GM12878 (cell line): ENCODE measurements around the gene CCSER2. TPM values are rescaled to one million over a fixed set of nuclear protein-coding genes. Genes with fewer than 3 reads are reported as not detected.
A peak's percentile ranks its signal among the peaks of the same experiment; 100 is the strongest.

ENCODE experiments used
- BHLHE40 ChIP-seq, 2 experiments: fragments of 450-650 bp in 1 of 2; IDR thresholded peaks; 2 replicates each; pipeline ENCODE4 v1.6.1; 2011 to 2017; ENCODE audit warnings: low read depth in 2 of 2, borderline replicate concordance in 1 of 2, improper control_type of control experiment in 1 of 2, low read length in 1 of 2, mild to moderate bottlenecking in 1 of 2
- CHD2 ChIP-seq: IDR thresholded peaks from 2 replicates; pipeline ENCODE4 v1.6.1; 2011; ENCODE audit warnings: low read depth, low read length, improper control_type of control experiment, borderline replicate concordance
- CREB1 ChIP-seq: IDR thresholded peaks from 2 replicates; pipeline ENCODE4 v1.6.1; 2012; ENCODE audit warnings: low read depth, mild to moderate bottlenecking, inconsistent platforms
- CREM ChIP-seq: IDR thresholded peaks from 2 replicates; pipeline ENCODE4 v1.6.1; 2014; ENCODE audit warnings: antibody characterized with exemption, low read depth
- EED ChIP-seq: sonication (generic); IDR thresholded peaks from 2 replicates; pipeline ENCODE4 v1.6.1; 2016; ENCODE audit warnings: antibody characterized with exemption, low read depth
- FOXM1 ChIP-seq: IDR thresholded peaks from 2 replicates; pipeline ENCODE4 v1.6.1; 2012; ENCODE audit warnings: low read depth, mild to moderate bottlenecking, inconsistent platforms, low read length, moderate library complexity
- GABPA ChIP-seq: IDR thresholded peaks from 2 replicates; pipeline ENCODE4 v1.6.1; 2014; ENCODE audit warnings: antibody characterized with exemption, low read depth, mild to moderate bottlenecking, inconsistent platforms
- MYC ChIP-seq: IDR thresholded peaks from 2 replicates; pipeline ENCODE4 v1.6.1; 2011; ENCODE audit warnings: mild to moderate bottlenecking, low read length, moderate library complexity, inconsistent platforms; ENCODE audit not compliant: insufficient read depth, insufficient replicate concordance, insufficient read length, severe bottlenecking
- NFYA ChIP-seq: IDR thresholded peaks from 2 replicates; pipeline ENCODE4 v1.6.1; 2011; ENCODE audit warnings: low read depth, mild to moderate bottlenecking, low read length, improper control_type of control experiment, borderline replicate concordance
- POLR2AphosphoS5 ChIP-seq: IDR thresholded peaks from 2 replicates; pipeline ENCODE4 v1.6.1; 2011; ENCODE audit warnings: mild to moderate bottlenecking, low read length, inconsistent platforms
- RAD51 ChIP-seq: fragments of 450-650 bp; IDR thresholded peaks from 2 replicates; pipeline ENCODE4 v1.6.1; 2016; ENCODE audit warnings: moderate library complexity, mild to moderate bottlenecking, inconsistent platforms
- RFX5 ChIP-seq: IDR thresholded peaks from 2 replicates; pipeline ENCODE4 v1.6.1; 2011; ENCODE audit warnings: low read depth, low read length, improper control_type of control experiment
- SMAD1 ChIP-seq: fragments of 450-650 bp; IDR thresholded peaks from 2 replicates; pipeline ENCODE4 v1.6.1; 2018; ENCODE audit warnings: mild to moderate bottlenecking, low read depth; ENCODE audit not compliant: partially characterized antibody
- SMAD5 ChIP-seq: IDR thresholded peaks from 2 replicates; pipeline ENCODE4 v1.6.1; 2016; ENCODE audit warnings: antibody characterized with exemption, low read depth
- SMC3 ChIP-seq: IDR thresholded peaks from 2 replicates; pipeline ENCODE4 v1.6.1; 2011; ENCODE audit warnings: low read length, improper control_type of control experiment, borderline replicate concordance
- SP1 ChIP-seq: IDR thresholded peaks from one replicate; pipeline ENCODE4 v1.6.1; 2011; ENCODE audit warnings: low read depth, low read length
- SPI1 ChIP-seq: IDR thresholded peaks from 2 replicates; pipeline ENCODE4 v1.6.1; 2011; ENCODE audit warnings: low read depth, mild to moderate bottlenecking, low read length, moderate library complexity, borderline replicate concordance; ENCODE audit not compliant: insufficient read depth
- USF1 ChIP-seq: IDR thresholded peaks from 2 replicates; pipeline ENCODE4 v1.6.1; 2011; ENCODE audit warnings: borderline replicate concordance, low read depth, mild to moderate bottlenecking, moderate library complexity, mixed read lengths, low read length; ENCODE audit not compliant: insufficient read depth; ENCODE audit errors: extremely low read length
- ZBTB33 ChIP-seq: fragments of 450-650 bp; IDR thresholded peaks from 2 replicates; pipeline ENCODE4 v1.6.1; 2017; ENCODE audit warnings: mild to moderate bottlenecking
- ZNF207 ChIP-seq: fragments of 450-650 bp; IDR thresholded peaks from 2 replicates; pipeline ENCODE4 v1.6.1; 2014; ENCODE audit warnings: antibody characterized with exemption, mild to moderate bottlenecking, borderline replicate concordance
- polyA plus RNA-seq, 11 experiments: library from polyadenylated mRNA; depleted of rRNA in 4 of 11; unstranded in 6 of 11; stranded (reverse) in 5 of 11; fragments of >200 nt; fragmentation: Nextera tagmentation in 4 of 11; fragmentation: Illumina TruSeq in 1 of 11; extraction: Ambion mirVana in 4 of 11; extraction: Trizol in 1 of 11; gene quantifications; 1 replicate in 1 of 11; 2 replicates in 10 of 11; pipeline versions ENCODE4 v1.2.1 to v1.2.3, GENCODE V29; 2011 to 2016; ENCODE audit warnings: inconsistent platforms in 2 of 11, missing spikeins in 2 of 11, low read depth in 1 of 11
- total RNA-seq, 4 experiments: library from RNA; depleted of rRNA in 3 of 4; stranded (reverse); fragments of >200 nt in 3 of 4; fragmentation: Illumina TruSeq in 1 of 4; extraction: Trizol in 1 of 4; gene quantifications; 2 replicates each; pipeline versions ENCODE4 v1.2.1 to v1.2.3, GENCODE V29; 2013 to 2021
- TF ChIP-seq, protein P1 (sequence below): IDR thresholded peaks from 2 replicates; pipeline ENCODE4 v1.6.1; 2012; ENCODE audit warnings: low read depth, low read length, improper control_type of control experiment
- TF ChIP-seq, protein P2 (sequence below): fragments of 450-650 bp; conservative IDR thresholded peaks from 2 replicates; pipeline ENCODE4 v1.6.1; 2017; ENCODE audit warnings: mild to moderate bottlenecking, moderate library complexity
- TF ChIP-seq, protein P3 (sequence below): fragments of 450-650 bp; IDR thresholded peaks from 2 replicates; pipeline ENCODE4 v1.6.1; 2017; ENCODE audit warnings: low read depth, mild to moderate bottlenecking, moderate library complexity

The CCSER2 gene
- total and polyA plus RNA-seq, 10 of the 15 experiments (the other 5 are each of a cell fraction or from before 2014, with no cell fraction given), result 4.7 to 18.8 (median 13.2) TPM

- TF ChIP-seq, protein P1, sequence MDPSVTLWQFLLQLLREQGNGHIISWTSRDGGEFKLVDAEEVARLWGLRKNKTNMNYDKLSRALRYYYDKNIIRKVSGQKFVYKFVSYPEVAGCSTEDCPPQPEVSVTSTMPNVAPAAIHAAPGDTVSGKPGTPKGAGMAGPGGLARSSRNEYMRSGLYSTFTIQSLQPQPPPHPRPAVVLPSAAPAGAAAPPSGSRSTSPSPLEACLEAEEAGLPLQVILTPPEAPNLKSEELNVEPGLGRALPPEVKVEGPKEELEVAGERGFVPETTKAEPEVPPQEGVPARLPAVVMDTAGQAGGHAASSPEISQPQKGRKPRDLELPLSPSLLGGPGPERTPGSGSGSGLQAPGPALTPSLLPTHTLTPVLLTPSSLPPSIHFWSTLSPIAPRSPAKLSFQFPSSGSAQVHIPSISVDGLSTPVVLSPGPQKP, result no peak
- no peak for TF ChIP-seq SMC3
- peak; percentile 37; the same call in 1 of the 2 replicates for TF ChIP-seq CREB1
- TF ChIP-seq EED, result no peak
- TF ChIP-seq ZNF207, result no peak
- no peak for TF ChIP-seq SP1
- no peak for TF ChIP-seq NFYA
- no peak for TF ChIP-seq CHD2
- no peak for TF ChIP-seq POLR2AphosphoS5
- TF ChIP-seq GABPA, result peak; percentile 51; the same call in 1 of the 2 replicates
- no peak for TF ChIP-seq USF1
- TF ChIP-seq, protein P2, sequence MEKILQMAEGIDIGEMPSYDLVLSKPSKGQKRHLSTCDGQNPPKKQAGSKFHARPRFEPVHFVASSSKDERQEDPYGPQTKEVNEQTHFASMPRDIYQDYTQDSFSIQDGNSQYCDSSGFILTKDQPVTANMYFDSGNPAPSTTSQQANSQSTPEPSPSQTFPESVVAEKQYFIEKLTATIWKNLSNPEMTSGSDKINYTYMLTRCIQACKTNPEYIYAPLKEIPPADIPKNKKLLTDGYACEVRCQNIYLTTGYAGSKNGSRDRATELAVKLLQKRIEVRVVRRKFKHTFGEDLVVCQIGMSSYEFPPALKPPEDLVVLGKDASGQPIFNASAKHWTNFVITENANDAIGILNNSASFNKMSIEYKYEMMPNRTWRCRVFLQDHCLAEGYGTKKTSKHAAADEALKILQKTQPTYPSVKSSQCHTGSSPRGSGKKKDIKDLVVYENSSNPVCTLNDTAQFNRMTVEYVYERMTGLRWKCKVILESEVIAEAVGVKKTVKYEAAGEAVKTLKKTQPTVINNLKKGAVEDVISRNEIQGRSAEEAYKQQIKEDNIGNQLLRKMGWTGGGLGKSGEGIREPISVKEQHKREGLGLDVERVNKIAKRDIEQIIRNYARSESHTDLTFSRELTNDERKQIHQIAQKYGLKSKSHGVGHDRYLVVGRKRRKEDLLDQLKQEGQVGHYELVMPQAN, result no peak
- no peak for TF ChIP-seq RFX5
- TF ChIP-seq ZBTB33, result no peak
- peak; percentile 61 for TF ChIP-seq CREM
- TF ChIP-seq SMAD1, result no peak
- peak; percentile 57; the same call in 1 of the 2 replicates for TF ChIP-seq FOXM1
- TF ChIP-seq RAD51, result no peak
- TF ChIP-seq, protein P3, sequence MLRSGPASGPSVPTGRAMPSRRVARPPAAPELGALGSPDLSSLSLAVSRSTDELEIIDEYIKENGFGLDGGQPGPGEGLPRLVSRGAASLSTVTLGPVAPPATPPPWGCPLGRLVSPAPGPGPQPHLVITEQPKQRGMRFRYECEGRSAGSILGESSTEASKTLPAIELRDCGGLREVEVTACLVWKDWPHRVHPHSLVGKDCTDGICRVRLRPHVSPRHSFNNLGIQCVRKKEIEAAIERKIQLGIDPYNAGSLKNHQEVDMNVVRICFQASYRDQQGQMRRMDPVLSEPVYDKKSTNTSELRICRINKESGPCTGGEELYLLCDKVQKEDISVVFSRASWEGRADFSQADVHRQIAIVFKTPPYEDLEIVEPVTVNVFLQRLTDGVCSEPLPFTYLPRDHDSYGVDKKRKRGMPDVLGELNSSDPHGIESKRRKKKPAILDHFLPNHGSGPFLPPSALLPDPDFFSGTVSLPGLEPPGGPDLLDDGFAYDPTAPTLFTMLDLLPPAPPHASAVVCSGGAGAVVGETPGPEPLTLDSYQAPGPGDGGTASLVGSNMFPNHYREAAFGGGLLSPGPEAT, result peak; percentile 86
- TF ChIP-seq SMAD5, result no peak
- peak in 1 of 2 experiments; percentile 42; a peak in 1 of 4 replicates for TF ChIP-seq BHLHE40 (IDR thresholded peaks at IDR 0.05; ENCODE audit: borderline replicate concordance in 1 of 2, low read depth in 2 of 2, low read length in 1 of 2)
- TF ChIP-seq MYC, result no peak
- TF ChIP-seq SPI1, result peak; percentile 84
These were observed 11.2 kb upstream of the CCSER2 start (continued) for GRCh38 chr10:84317174-84317573.
